Activated CD4-positive, alpha-beta T cell treated with anti-CD3 and anti-CD28 coated beads, Interleukin-2, amount 50 U/mL, for 48 hours (primary cell): Measurements from ENCODE around the gene AJAP1.

Experiments
- DNase-seq, 2 experiments: peaks; one replicate each; pipeline ENCODE4 v3.0.0-alpha.2; 2020

AJAP1 gene

GRCh38 chr1:4708840-4709507 is 54.6 kb downstream of the AJAP1 start:
- DNase-seq = no peak

- no peak for DNase-seq
These were observed 55.2 kb downstream of the AJAP1 start for GRCh38 chr1:4709641-4710040.

- DNase-seq = no peak
These were observed 56.4 kb downstream of the AJAP1 start for GRCh38 chr1:4710592-4711415.

- no peak for DNase-seq
These were observed 57.2 kb downstream of the AJAP1 start for GRCh38 chr1:4711416-4712275.

GRCh38 chr1:4713669-4714068 is 59.3 kb downstream of the AJAP1 start:
- DNase-seq = no peak

GRCh38 chr1:4716406-4716805 is 62.0 kb downstream of the AJAP1 start:
- no peak for DNase-seq

GRCh38 chr1:4718071-4718470 is 63.7 kb downstream of the AJAP1 start:
- no peak for DNase-seq

- no peak for DNase-seq
These were observed 68.7 kb downstream of the AJAP1 start for GRCh38 chr1:4723106-4723505.

- DNase-seq = no peak
These were observed 69.6 kb downstream of the AJAP1 start for GRCh38 chr1:4724001-4724400.

- no peak for DNase-seq
These were observed 70.4 kb downstream of the AJAP1 start for GRCh38 chr1:4724695-4725250.

- no peak for DNase-seq
These were observed 71.0 kb downstream of the AJAP1 start for GRCh38 chr1:4725416-4725815.

GRCh38 chr1:4726620-4727341 is 72.4 kb downstream of the AJAP1 start:
- DNase-seq = no peak

- DNase-seq = no peak
These were observed 74.1 kb downstream of the AJAP1 start for GRCh38 chr1:4728319-4729089.

- no peak for DNase-seq
These were observed 74.7 kb downstream of the AJAP1 start for GRCh38 chr1:4729090-4729471.

- no peak for DNase-seq
These were observed 75.7 kb downstream of the AJAP1 start for GRCh38 chr1:4730078-4730477.

GRCh38 chr1:4733446-4734177 is 79.2 kb downstream of the AJAP1 start:
- no peak for DNase-seq

GRCh38 chr1:4734219-4734618 is 79.8 kb downstream of the AJAP1 start:
- DNase-seq = no peak

- DNase-seq = no peak
These were observed 80.4 kb downstream of the AJAP1 start for GRCh38 chr1:4734791-4735190.

- no peak for DNase-seq
These were observed 81.8 kb downstream of the AJAP1 start for GRCh38 chr1:4736254-4736653.

- DNase-seq = no peak
These were observed 87.5 kb downstream of the AJAP1 start for GRCh38 chr1:4741876-4742423.
